Measurements from ENCODE around the gene CUX1.

The CUX1 gene

GRCh38 chr7:101934618-101935017 lies 117.2 kb downstream of the CUX1 start:
- Histone ChIP-seq H3K4me1 (ENCODE audit: low read depth, poor library complexity, severe bottlenecking) (peaks cover 16% of the 10 kb centered on the region), H3K4me2 (no peak overlapping the region), H4K20me1 (ENCODE audit: insufficient read depth) (no peaks in the 10 kb centered on the region), H2AFZ (ENCODE audit: low read depth) (no peak overlapping the region), H3K9ac (no peak overlapping the region), H3K27ac (no peak overlapping the region), H3K27me3 (ENCODE audit: insufficient read depth, low read depth) (no peaks in the 10 kb centered on the region), H3K79me2 (ENCODE audit: insufficient read depth, low read depth) (peaks cover 10% of the 10 kb centered on the region; the same call in 1 of the 2 replicates), H3K4me3 (IDR thresholded peaks at IDR 0.05; ENCODE audit: insufficient read depth, low read depth, low read length) (no peak overlapping the region), H3K36me3 (ENCODE audit: insufficient read depth) (no peaks in the 10 kb centered on the region)
- TF ChIP-seq CTCF (conservative IDR thresholded peaks at IDR 0.05; ENCODE audit: low read depth, low read length): no peak

- Histone ChIP-seq H3K27ac (no peak overlapping the region), H3K4me3 (IDR thresholded peaks at IDR 0.05; ENCODE audit: insufficient read depth, low read depth, low read length) (no peak overlapping the region), H3K79me2 (ENCODE audit: insufficient read depth, low read depth) (no peaks in the 10 kb centered on the region), H3K9ac (no peak overlapping the region), H3K36me3 (ENCODE audit: insufficient read depth) (no peaks in the 10 kb centered on the region), H4K20me1 (ENCODE audit: insufficient read depth) (no peaks in the 10 kb centered on the region; the same call in 1 of the 2 replicates), H3K4me2 (no peak overlapping the region), H3K27me3 (ENCODE audit: insufficient read depth, low read depth) (no peaks in the 10 kb centered on the region), H3K4me1 (ENCODE audit: low read depth, poor library complexity, severe bottlenecking) (peaks cover 26% of the 10 kb centered on the region), H2AFZ (ENCODE audit: low read depth) (no peak overlapping the region)
- TF ChIP-seq CTCF (conservative IDR thresholded peaks at IDR 0.05; ENCODE audit: low read depth, low read length): no peak
Observed at GRCh38 chr7:101935521-101936141, 118.2 kb downstream of the CUX1 start.

GRCh38 chr7:101936223-101936610 lies 118.8 kb downstream of the CUX1 start:
- H3K79me2 ChIP-seq (ENCODE audit: insufficient read depth, low read depth): no peaks in the 10 kb centered on the region
- H3K4me2 ChIP-seq: no peak overlapping the region
- H3K27me3 ChIP-seq (ENCODE audit: insufficient read depth, low read depth): no peaks in the 10 kb centered on the region
- H3K4me3 ChIP-seq (IDR thresholded peaks at IDR 0.05; ENCODE audit: insufficient read depth, low read depth, low read length): no peak overlapping the region
- no peak overlapping the region for H2AFZ ChIP-seq (ENCODE audit: low read depth)
- no peak for TF ChIP-seq CTCF (conservative IDR thresholded peaks at IDR 0.05; ENCODE audit: low read depth, low read length)
- H3K27ac ChIP-seq: no peak overlapping the region
- peaks cover under 1% of the 10 kb centered on the region; the same call in 1 of the 2 replicates for H4K20me1 ChIP-seq (ENCODE audit: insufficient read depth)
- H3K9ac ChIP-seq: no peak overlapping the region
- H3K4me1 ChIP-seq (ENCODE audit: low read depth, poor library complexity, severe bottlenecking): peaks cover 32% of the 10 kb centered on the region
- H3K36me3 ChIP-seq (ENCODE audit: insufficient read depth): no peaks in the 10 kb centered on the region

GRCh38 chr7:101936611-101937231 lies 119.3 kb downstream of the CUX1 start:
- no peak for TF ChIP-seq CTCF (conservative IDR thresholded peaks at IDR 0.05; ENCODE audit: low read depth, low read length)
- no peaks in the 10 kb centered on the region for H3K27me3 ChIP-seq (ENCODE audit: insufficient read depth, low read depth)
- H3K4me1 ChIP-seq (ENCODE audit: low read depth, poor library complexity, severe bottlenecking): peaks cover 37% of the 10 kb centered on the region
- no peak overlapping the region for H2AFZ ChIP-seq (ENCODE audit: low read depth)
- H3K36me3 ChIP-seq (ENCODE audit: insufficient read depth): no peaks in the 10 kb centered on the region
- H3K4me2 ChIP-seq: no peak overlapping the region
- no peak overlapping the region for H3K9ac ChIP-seq
- H3K27ac ChIP-seq: no peak overlapping the region
- H3K79me2 ChIP-seq (ENCODE audit: insufficient read depth, low read depth): no peaks in the 10 kb centered on the region
- H4K20me1 ChIP-seq (ENCODE audit: insufficient read depth): peaks cover 4% of the 10 kb centered on the region; the same call in 1 of the 2 replicates
- no peak overlapping the region for H3K4me3 ChIP-seq (IDR thresholded peaks at IDR 0.05; ENCODE audit: insufficient read depth, low read depth, low read length)

Measured in KMS-11 (cell line).